Measurements from ENCODE around the gene HGS.

Gene HGS

DNA sequence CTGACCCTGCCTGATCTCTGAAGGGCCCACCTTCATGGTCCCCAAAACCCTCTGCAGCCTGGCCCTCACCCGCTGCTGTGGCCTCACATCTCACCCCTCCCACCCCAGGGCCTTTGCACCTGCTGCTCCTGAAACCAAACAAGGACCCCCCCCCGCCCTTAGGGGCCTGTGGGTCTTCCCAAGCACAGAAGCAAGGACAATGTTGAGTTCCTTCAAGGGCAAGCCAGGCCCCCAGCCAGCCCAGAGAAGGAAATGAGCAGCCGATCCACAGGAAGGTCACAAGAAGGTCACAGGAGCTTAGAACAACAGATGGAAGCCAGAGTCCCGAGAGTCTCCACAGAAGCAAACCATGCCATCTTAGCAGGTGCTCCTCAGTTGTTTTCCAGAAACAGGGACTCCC is 27.0 kb upstream of the HGS start:
- no peak for DNase-seq

- DNase-seq = no peak
Observed at GRCh38 chr17:81659038-81659437, 24.8 kb upstream of the HGS start.

- DNase-seq = no peak
Observed at GRCh38 chr17:81660441-81660840, 23.4 kb upstream of the HGS start.

DNA sequence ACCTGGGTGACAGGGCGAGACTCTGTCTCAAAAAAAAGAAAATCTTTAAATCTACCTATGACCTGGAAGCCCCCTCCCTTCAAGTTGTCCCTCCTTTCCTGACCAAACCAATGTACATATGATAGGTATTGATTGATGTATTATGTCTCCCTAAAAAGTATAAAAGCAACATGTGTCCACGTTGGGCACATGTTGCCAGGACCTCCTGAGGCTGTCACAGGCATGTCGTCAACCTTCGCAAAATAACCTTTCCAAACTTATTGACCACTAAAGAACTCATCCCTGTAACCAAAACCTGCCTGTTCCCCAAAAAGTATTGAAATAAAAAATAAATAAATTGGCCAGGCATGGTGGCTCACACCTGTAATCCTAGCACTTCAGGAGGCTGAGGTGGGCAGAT is 21.8 kb upstream of the HGS start:
- no peak for DNase-seq

- DNase-seq = no peak
Observed at GRCh38 chr17:81664051-81664470, 19.8 kb upstream of the HGS start.

GRCh38 chr17:81665205-81666091 is 18.4 kb upstream of the HGS start:
- DNase-seq = peak; percentile 28

- no peak for DNase-seq
Observed at GRCh38 chr17:81666092-81666341, 17.8 kb upstream of the HGS start.

DNA sequence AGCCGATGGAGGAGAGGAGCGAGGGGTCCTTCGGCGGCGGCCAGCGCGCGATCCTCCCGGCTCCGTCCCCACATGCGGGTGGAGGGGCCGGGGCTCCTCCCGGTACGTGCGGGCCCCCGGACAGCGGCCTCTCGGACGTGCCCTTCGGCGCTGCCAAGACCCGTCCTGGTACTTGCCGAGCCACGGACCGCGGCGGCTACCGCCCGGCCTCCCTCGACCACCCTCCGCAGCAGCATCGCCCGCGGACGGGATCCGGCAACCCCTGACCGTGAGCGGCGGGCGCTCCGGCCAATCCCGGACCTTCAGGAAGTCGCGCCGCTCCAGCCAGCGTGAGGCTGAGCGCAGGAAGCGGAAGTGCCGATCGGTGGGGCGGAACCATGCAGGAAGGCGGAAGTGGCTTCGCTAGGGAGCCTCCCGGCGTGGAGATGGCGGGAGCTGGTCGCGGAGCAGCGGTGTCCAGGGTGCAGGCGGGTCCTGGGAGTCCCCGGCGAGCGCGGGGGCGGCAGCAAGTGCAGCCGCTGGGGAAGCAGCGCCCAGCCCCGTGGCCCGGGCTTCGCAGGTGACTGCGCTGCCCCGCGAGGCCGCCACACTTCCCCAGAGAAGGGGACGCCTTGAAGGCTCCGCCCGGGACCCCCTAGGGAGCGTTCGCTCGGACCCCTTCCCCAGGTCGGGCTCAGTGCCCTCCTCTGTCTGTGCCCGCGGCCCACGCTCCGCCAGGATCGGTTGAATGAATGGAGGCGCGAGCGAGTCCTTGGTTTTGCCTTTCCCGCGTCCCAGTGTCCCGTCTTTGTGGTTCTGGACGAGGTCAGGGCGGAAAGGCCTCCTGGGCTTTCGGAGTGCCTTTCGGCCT is 17.2 kb upstream of the HGS start, which contains the start of the genes CCDC137 and OXLD1:
CCDC137 (plus strand) TSS at position 396 of the 850 bp plus-strand sequence; CDS start at position 426, 30 bp downstream.
OXLD1 (minus strand) TSS at position 264 of the 850 bp plus-strand sequence; CDS start at position 236, 28 bp downstream.
- peak; percentile 96 for DNase-seq

DNA sequence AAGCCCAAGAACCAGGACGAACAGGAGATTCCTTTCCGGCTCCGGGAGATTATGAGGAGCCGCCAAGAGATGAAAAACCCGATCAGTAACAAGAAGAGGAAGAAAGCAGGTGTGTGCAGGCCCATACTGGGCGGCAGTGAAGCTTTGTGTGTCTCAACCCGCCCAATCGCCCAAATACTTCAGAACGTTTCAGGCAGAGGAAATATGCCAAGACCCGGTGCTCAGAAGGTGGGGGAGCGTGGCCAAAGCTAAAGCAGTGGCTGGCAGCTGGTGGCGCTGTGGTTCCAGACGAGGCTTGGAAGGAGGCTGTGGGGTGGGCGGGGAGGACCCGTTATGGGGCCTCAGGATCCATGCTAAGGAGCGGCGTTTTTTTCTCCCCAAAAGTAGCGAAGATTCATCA is 16.1 kb upstream of the HGS start:
- DNase-seq = no peak

GRCh38 chr17:81672504-81672903 is 11.3 kb upstream of the HGS start:
- no peak for DNase-seq

DNA sequence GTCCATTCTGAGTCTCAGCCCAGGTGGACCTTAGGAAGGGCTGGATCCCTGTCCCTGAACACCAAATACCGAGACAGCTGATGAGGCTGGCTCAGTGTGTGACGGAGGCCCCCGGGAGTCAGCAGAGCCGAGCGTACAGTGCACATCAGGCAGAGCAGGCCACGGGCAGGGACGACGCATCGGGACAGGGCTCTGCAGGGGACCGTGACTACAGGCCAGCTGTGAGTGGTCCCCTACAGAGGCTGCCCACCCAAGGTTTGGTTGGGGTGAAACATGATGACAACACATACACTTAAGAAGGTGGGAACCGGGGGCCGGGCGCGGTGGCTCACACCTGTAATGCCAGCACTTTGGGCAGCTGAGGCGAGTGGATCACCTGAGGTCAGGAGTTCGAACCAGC is 10.9 kb upstream of the HGS start:
- DNase-seq = no peak

DNA sequence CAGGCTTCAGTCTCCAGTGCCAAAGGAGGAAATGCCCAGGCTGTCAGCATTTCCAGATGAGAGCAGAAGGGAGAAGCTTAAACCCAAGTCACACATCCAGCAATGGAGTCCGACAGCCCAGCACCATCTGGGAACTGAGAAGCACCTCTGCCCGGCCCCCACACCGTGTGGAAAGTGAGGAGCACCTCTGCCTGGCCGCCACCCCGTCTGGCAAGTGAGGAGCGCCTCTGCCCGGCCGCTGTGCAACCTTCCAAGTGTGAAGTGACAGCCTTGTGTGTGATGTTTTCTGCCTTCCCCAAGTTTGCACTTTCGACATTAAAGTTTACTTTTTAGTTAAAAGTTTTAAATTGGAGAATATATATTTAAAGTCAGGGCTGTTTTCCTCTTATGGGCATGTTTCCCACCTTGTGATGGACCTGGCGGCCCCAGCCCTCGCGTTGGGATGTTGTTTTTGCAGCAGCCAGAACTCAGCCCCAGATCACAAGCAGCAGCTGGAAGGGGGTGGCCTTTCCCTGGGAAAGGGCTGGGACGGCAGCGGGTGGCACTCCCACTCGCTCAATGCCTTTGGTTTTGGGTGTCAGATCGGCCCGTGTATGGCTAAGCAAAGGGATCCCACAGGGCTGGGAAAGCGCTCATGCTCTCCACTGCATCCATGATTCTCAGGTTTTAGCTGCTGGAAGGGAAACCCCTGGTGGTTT is 10.1 kb upstream of the HGS start:
- no peak for DNase-seq

- peak; percentile 24 for DNase-seq
Observed at GRCh38 chr17:81675515-81676221, 8.1 kb upstream of the HGS start.

DNA sequence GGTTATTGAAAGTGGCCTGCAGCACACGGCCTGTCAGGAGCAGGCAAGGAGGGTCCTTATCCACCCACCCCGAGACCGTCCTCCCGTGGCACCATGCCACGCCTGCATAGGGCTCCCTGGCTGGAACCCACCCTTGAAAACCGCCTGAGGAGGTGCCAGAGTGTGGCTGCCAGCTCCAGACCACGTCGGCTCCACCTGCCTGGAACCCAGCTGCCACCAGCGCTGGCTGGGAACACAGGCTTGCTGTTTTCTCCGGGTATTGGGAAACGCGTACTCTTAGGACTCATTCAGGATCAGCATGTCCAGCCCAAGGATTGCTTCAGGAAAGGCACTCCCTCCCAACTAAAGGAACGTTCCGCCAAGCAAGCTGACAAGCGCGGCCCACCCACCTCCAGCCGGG is 6.9 kb upstream of the HGS start:
- DNase-seq = no peak

GRCh38 chr17:81680150-81680549 is 3.7 kb upstream of the HGS start:
- DNase-seq = no peak

DNA sequence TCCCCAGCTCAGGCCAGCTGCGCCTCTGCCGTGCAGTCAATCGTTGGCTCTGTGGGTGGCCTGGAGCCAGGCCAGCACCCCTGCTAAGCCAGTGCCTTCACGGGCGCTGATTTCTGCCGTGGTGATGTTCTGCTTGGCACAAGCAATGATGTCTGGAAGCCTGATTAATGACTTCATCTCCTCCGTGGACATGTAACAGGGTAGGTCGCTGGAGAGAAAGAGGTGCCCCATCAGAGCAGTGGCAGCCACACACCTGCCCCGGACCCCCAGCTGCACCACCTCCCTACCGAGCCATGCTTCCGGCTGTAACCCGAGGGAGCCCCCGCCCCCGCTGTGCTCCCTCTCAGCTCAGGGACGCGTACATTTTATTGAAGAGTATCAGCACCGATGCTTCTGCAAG is 2.1 kb upstream of the HGS start:
- no peak for DNase-seq

- peak; percentile 19 for DNase-seq
Observed at GRCh38 chr17:81682565-81683207, 1.1 kb upstream of the HGS start.

GRCh38 chr17:81683208-81683583 is 615 bp upstream of the HGS start:
- no peak for DNase-seq

DNA sequence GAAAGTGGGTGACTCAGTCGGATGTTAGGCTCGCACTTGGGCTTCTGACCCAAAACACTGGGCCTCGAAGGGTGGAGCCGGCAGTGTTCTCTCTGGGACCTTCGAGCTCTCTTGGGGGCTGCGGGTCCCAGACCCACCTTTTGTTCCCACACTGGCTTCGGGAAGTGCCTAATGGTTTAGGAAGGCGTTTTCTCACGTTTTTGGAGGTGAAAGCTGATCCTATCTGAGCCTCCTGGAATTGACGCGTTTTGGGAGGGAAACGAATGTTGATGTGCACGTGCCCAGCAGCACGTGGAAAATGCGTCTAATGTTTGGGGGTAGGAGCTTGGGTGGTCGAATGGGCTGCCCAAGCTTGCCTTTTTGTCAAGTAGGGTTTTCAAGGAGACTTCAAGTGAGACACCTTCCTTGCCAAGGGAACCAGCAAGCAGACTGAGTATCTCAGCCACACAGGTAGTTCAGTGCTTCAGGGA is 666 bp downstream of the HGS start:
- no peak for DNase-seq

- DNase-seq = peak; percentile 83
Observed at GRCh38 chr17:81685108-81685507, 1.3 kb downstream of the HGS start.

GRCh38 chr17:81686614-81687013 is 2.8 kb downstream of the HGS start:
- no peak for DNase-seq
